ENCODE data around the gene PLET1.

The PLET1 gene

GRCh38 chr11:112297248-112297866 is 36.7 kb upstream of the PLET1 start:
- Histone ChIP-seq H3K9me3 (ENCODE audit: control insufficient read depth in 1 of 2, low read length in 2 of 2) (no peaks in the 10 kb centered on the region), H3K27ac (ENCODE audit: low read depth, low read length) (no peak overlapping the region), H3K36me3 (ENCODE audit: control insufficient read depth in 1 of 2, insufficient read depth in 2 of 2, low read length in 2 of 2) (no peaks in the 10 kb centered on the region), H3K4me1 (ENCODE audit: control insufficient read depth in 1 of 2, insufficient read depth in 2 of 2, low read length in 2 of 2) (peaks cover 0 to 15% of the 10 kb centered on the region in 2 donors), H3K27me3 (ENCODE audit: control insufficient read depth in 1 of 2, insufficient read depth in 2 of 2, low read length in 2 of 2) (no peaks in the 10 kb centered on the region), H3K9ac (ENCODE audit: low read depth in 1 of 2, low read length in 2 of 2) (no peak overlapping the region), H3K4me3 (ENCODE audit: low read depth in 1 of 2, low read length in 2 of 2) (no peak overlapping the region)

GRCh38 chr11:112296044-112296443 is 35.4 kb upstream of the PLET1 start:
- no peaks in the 10 kb centered on the region for H3K9me3 ChIP-seq (ENCODE audit: control insufficient read depth in 1 of 2, low read length in 2 of 2)
- no peak overlapping the region for H3K27ac ChIP-seq (ENCODE audit: low read depth, low read length)
- H3K4me3 ChIP-seq (ENCODE audit: low read depth in 1 of 2, low read length in 2 of 2) = no peak overlapping the region
- no peaks in the 10 kb centered on the region for H3K36me3 ChIP-seq (ENCODE audit: control insufficient read depth in 1 of 2, insufficient read depth in 2 of 2, low read length in 2 of 2)
- H3K4me1 ChIP-seq (ENCODE audit: control insufficient read depth in 1 of 2, insufficient read depth in 2 of 2, low read length in 2 of 2) = peaks cover 0 to 12% of the 10 kb centered on the region in 2 donors
- H3K9ac ChIP-seq (ENCODE audit: low read depth in 1 of 2, low read length in 2 of 2) = no peak overlapping the region
- no peaks in the 10 kb centered on the region for H3K27me3 ChIP-seq (ENCODE audit: control insufficient read depth in 1 of 2, insufficient read depth in 2 of 2, low read length in 2 of 2)

GRCh38 chr11:112294688-112295340 is 34.2 kb upstream of the PLET1 start:
- Histone ChIP-seq H3K27me3 (ENCODE audit: control insufficient read depth in 1 of 2, insufficient read depth in 2 of 2, low read length in 2 of 2) (no peaks in the 10 kb centered on the region), H3K4me1 (ENCODE audit: control insufficient read depth in 1 of 2, insufficient read depth in 2 of 2, low read length in 2 of 2) (peaks cover 1 to 13% of the 10 kb centered on the region in 2 donors), H3K36me3 (ENCODE audit: control insufficient read depth in 1 of 2, insufficient read depth in 2 of 2, low read length in 2 of 2) (no peaks in the 10 kb centered on the region), H3K4me3 (ENCODE audit: low read depth in 1 of 2, low read length in 2 of 2) (no peak overlapping the region), H3K9me3 (ENCODE audit: control insufficient read depth in 1 of 2, low read length in 2 of 2) (no peaks in the 10 kb centered on the region), H3K27ac (ENCODE audit: low read depth, low read length) (no peak overlapping the region), H3K9ac (ENCODE audit: low read depth in 1 of 2, low read length in 2 of 2) (no peak overlapping the region)

- no peaks in the 10 kb centered on the region for H3K27me3 ChIP-seq (ENCODE audit: control insufficient read depth in 1 of 2, insufficient read depth in 2 of 2, low read length in 2 of 2)
- H3K9me3 ChIP-seq (ENCODE audit: control insufficient read depth in 1 of 2, low read length in 2 of 2) = no peaks in the 10 kb centered on the region
- no peak overlapping the region for H3K4me3 ChIP-seq (ENCODE audit: low read depth in 1 of 2, low read length in 2 of 2)
- peaks cover 4 to 18% of the 10 kb centered on the region in 2 donors for H3K4me1 ChIP-seq (ENCODE audit: control insufficient read depth in 1 of 2, insufficient read depth in 2 of 2, low read length in 2 of 2)
- H3K27ac ChIP-seq (ENCODE audit: low read depth, low read length) = no peak overlapping the region
- no peaks in the 10 kb centered on the region for H3K36me3 ChIP-seq (ENCODE audit: control insufficient read depth in 1 of 2, insufficient read depth in 2 of 2, low read length in 2 of 2)
- H3K9ac ChIP-seq (ENCODE audit: low read depth in 1 of 2, low read length in 2 of 2) = no peak overlapping the region
Measured at GRCh38 chr11:112293614-112294013, 33.0 kb upstream of the PLET1 start.

- H3K4me1 ChIP-seq (ENCODE audit: control insufficient read depth in 1 of 2, insufficient read depth in 2 of 2, low read length in 2 of 2) = peaks cover 4 to 18% of the 10 kb centered on the region in 2 donors
- no peaks in the 10 kb centered on the region for H3K36me3 ChIP-seq (ENCODE audit: control insufficient read depth in 1 of 2, insufficient read depth in 2 of 2, low read length in 2 of 2)
- H3K27ac ChIP-seq (ENCODE audit: low read depth, low read length) = no peak overlapping the region
- no peaks in the 10 kb centered on the region for H3K27me3 ChIP-seq (ENCODE audit: control insufficient read depth in 1 of 2, insufficient read depth in 2 of 2, low read length in 2 of 2)
- H3K9me3 ChIP-seq (ENCODE audit: control insufficient read depth in 1 of 2, low read length in 2 of 2) = no peaks in the 10 kb centered on the region
- no peak overlapping the region for H3K4me3 ChIP-seq (ENCODE audit: low read depth in 1 of 2, low read length in 2 of 2)
- no peak overlapping the region for H3K9ac ChIP-seq (ENCODE audit: low read depth in 1 of 2, low read length in 2 of 2)
Measured at GRCh38 chr11:112292785-112293407, 32.2 kb upstream of the PLET1 start.

GRCh38 chr11:112292188-112292587 is 31.5 kb upstream of the PLET1 start:
- H3K27ac ChIP-seq (ENCODE audit: low read depth, low read length) = no peak overlapping the region
- H3K27me3 ChIP-seq (ENCODE audit: control insufficient read depth in 1 of 2, insufficient read depth in 2 of 2, low read length in 2 of 2) = no peaks in the 10 kb centered on the region
- no peak overlapping the region for H3K9ac ChIP-seq (ENCODE audit: low read depth in 1 of 2, low read length in 2 of 2)
- peaks cover 4 to 18% of the 10 kb centered on the region in 2 donors for H3K4me1 ChIP-seq (ENCODE audit: control insufficient read depth in 1 of 2, insufficient read depth in 2 of 2, low read length in 2 of 2)
- no peaks in the 10 kb centered on the region for H3K9me3 ChIP-seq (ENCODE audit: control insufficient read depth in 1 of 2, low read length in 2 of 2)
- H3K36me3 ChIP-seq (ENCODE audit: control insufficient read depth in 1 of 2, insufficient read depth in 2 of 2, low read length in 2 of 2) = no peaks in the 10 kb centered on the region
- H3K4me3 ChIP-seq (ENCODE audit: low read depth in 1 of 2, low read length in 2 of 2) = no peak overlapping the region

- no peaks in the 10 kb centered on the region for H3K36me3 ChIP-seq (ENCODE audit: control insufficient read depth in 1 of 2, insufficient read depth in 2 of 2, low read length in 2 of 2)
- H3K4me1 ChIP-seq (ENCODE audit: control insufficient read depth in 1 of 2, insufficient read depth in 2 of 2, low read length in 2 of 2) = peaks cover 4 to 18% of the 10 kb centered on the region in 2 donors
- no peaks in the 10 kb centered on the region for H3K9me3 ChIP-seq (ENCODE audit: control insufficient read depth in 1 of 2, low read length in 2 of 2)
- H3K9ac ChIP-seq (ENCODE audit: low read depth in 1 of 2, low read length in 2 of 2) = no peak overlapping the region
- peak overlapping the region; percentile 15 for H3K27ac ChIP-seq (ENCODE audit: low read depth, low read length)
- peak overlapping the region; percentile 28 to 40 for H3K4me3 ChIP-seq (ENCODE audit: low read depth in 1 of 2, low read length in 2 of 2)
- no peaks in the 10 kb centered on the region for H3K27me3 ChIP-seq (ENCODE audit: control insufficient read depth in 1 of 2, insufficient read depth in 2 of 2, low read length in 2 of 2)
Measured at GRCh38 chr11:112291191-112291590, 30.5 kb upstream of the PLET1 start.

- no peak overlapping the region for H3K27ac ChIP-seq (ENCODE audit: low read depth, low read length)
- no peaks in the 10 kb centered on the region for H3K36me3 ChIP-seq (ENCODE audit: control insufficient read depth in 1 of 2, insufficient read depth in 2 of 2, low read length in 2 of 2)
- H3K4me1 ChIP-seq (ENCODE audit: control insufficient read depth in 1 of 2, insufficient read depth in 2 of 2, low read length in 2 of 2) = peaks cover 4 to 18% of the 10 kb centered on the region in 2 donors
- H3K4me3 ChIP-seq (ENCODE audit: low read depth in 1 of 2, low read length in 2 of 2) = peak overlapping the region; percentile 63 to 75
- H3K9me3 ChIP-seq (ENCODE audit: control insufficient read depth in 1 of 2, low read length in 2 of 2) = no peaks in the 10 kb centered on the region
- no peaks in the 10 kb centered on the region for H3K27me3 ChIP-seq (ENCODE audit: control insufficient read depth in 1 of 2, insufficient read depth in 2 of 2, low read length in 2 of 2)
- peak overlapping the region; percentile 25 to 41 for H3K9ac ChIP-seq (ENCODE audit: low read depth in 1 of 2, low read length in 2 of 2)
Measured at GRCh38 chr11:112290493-112290850, 29.8 kb upstream of the PLET1 start.

- Histone ChIP-seq H3K36me3 (ENCODE audit: control insufficient read depth in 1 of 2, insufficient read depth in 2 of 2, low read length in 2 of 2) (no peaks in the 10 kb centered on the region), H3K27me3 (ENCODE audit: control insufficient read depth in 1 of 2, insufficient read depth in 2 of 2, low read length in 2 of 2) (no peaks in the 10 kb centered on the region), H3K27ac (ENCODE audit: low read depth, low read length) (no peak overlapping the region), H3K4me1 (ENCODE audit: control insufficient read depth in 1 of 2, insufficient read depth in 2 of 2, low read length in 2 of 2) (peaks cover 4 to 18% of the 10 kb centered on the region in 2 donors), H3K9ac (ENCODE audit: low read depth in 1 of 2, low read length in 2 of 2) (peak overlapping the region; percentile 41 to 69), H3K9me3 (ENCODE audit: control insufficient read depth in 1 of 2, low read length in 2 of 2) (no peaks in the 10 kb centered on the region), H3K4me3 (ENCODE audit: low read depth in 1 of 2, low read length in 2 of 2) (peak overlapping the region; percentile 69 to 75)
Measured at GRCh38 chr11:112289588-112290492, 29.2 kb upstream of the PLET1 start.

Data from duodenal mucosa (tissue), 2 donors.